Stimulated activated CD8-positive, alpha-beta memory T cell treated with anti-CD3 and anti-CD28 coated beads, Interleukin-4, amount 100 ng/mL, for 48 hours (primary cell): ENCODE results near the gene C1orf122.

ENCODE experiments used
- DNase-seq: peaks from one replicate; pipeline ENCODE4 v3.0.0-alpha.2; 2020

C1orf122 gene

GRCh38 chr1:37846647-37847339, 39.2 kb downstream of the C1orf122 start:
- no peak for DNase-seq

- no peak for DNase-seq
Measured at GRCh38 chr1:37849480-37849879, 41.9 kb downstream of the C1orf122 start.

- no peak for DNase-seq
Measured at GRCh38 chr1:37850352-37850955, 42.9 kb downstream of the C1orf122 start.

- no peak for DNase-seq
Measured at GRCh38 chr1:37851262-37851661, 43.7 kb downstream of the C1orf122 start.

GRCh38 chr1:37851782-37852210, 44.2 kb downstream of the C1orf122 start:
- no peak for DNase-seq

GRCh38 chr1:37853157-37853556, 45.6 kb downstream of the C1orf122 start:
- no peak for DNase-seq

GRCh38 chr1:37854406-37854805, 46.8 kb downstream of the C1orf122 start:
- no peak for DNase-seq
